Measurements from ENCODE around the gene GALP. TPM values are rescaled to one million over a fixed set of nuclear protein-coding genes. Genes with fewer than 3 reads are reported as not detected.
"Not testable (repeated sequence)": the region's sequence is repeated elsewhere in the genome, so short reads cannot be mapped to it uniquely, and the experiment has no call there.

Gene GALP
- not detected for total RNA-seq
- polyA plus RNA-seq = not detected
- long read RNA-seq, donor 1 = 0 reads
- long read RNA-seq, donor 2 = 0 reads
- long read RNA-seq, donor 3 = 0 reads

DNA sequence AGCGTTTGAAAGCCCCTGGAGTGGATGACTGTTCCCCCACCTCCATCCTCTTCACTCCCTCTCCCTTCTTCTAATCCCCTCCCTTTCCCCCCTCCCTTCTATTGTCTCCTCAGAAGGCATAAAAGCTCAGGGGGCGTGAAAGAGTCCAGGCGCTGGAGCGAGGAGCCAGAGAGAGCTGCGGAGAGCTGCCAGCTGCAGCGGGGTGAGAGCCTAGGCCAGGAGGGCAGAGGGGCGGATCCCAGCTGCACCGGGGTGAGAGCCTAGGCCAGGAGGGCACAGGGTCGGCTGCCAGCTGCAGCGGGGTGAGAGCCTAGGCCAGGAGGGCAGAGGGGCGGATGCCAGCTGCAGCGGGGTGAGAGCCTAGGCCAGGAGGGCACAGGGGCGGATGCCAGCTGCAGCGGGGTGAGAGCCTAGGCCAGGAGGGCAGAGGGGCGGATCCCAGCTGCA is at the start of gene GALP:
GALP (plus strand) TSS at position 148 of the 447 bp plus-strand sequence. CDS start 1,101 bp downstream, outside the sequence.
- intact Hi-C loops (cut with DNase I) = loop anchor here in 2 of 10 donors (10.0 kb wide), 2 partner anchors 169 to 179 kb away; no protein-coding TSS in a partner anchor
- H3K27me3 ChIP-seq = peaks cover 0 to 45% (median 29%) of the 10 kb centered on the region in 7 donors
- not testable (repeated sequence) for ATAC-seq

DNA sequence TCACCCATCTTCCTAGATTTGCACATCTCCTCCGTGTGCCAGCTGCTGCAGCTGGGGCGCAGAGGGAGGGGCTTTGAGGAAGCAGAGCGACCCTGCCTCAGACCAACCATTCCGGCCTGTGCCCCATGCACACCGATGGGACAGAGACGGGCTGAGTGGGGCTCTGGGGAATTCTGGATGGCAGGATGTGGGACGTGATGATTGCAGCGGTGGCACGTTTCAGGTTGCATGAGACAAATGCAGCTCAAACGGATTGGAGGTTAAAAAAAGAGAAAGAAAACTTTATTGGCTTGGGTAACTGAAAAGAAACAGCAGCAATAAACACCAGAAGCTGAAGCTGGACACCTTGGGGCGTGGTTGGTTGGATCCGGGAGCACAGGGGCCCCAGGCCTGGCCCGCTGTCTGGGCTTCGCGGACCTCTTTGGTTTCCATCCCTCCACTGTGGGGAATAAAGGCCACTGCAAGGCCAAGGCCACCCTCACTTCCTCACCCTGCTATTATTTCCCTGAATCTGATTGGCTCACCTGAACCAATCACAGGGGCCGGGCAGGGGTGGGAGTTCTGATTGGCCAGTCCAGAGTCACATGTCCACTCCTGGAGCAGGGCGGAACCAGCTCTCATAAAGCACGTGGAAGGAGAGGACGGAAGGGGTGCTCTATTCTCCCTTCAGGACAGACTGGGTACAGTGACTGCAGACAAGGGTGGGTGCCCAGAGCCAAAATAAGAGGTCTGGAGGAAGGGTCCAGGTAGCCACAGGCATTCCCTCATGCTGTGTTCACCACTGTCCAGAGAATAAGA is 48.6 kb upstream of the GALP start:
- Histone ChIP-seq H3K27me3 (no peaks in the 10 kb centered on the region), H3K27ac (no peak overlapping the region), H3K36me3 (no peaks in the 10 kb centered on the region), H3K9me3 (no peaks in the 10 kb centered on the region), H3K4me1 (peaks cover 0 to 6% (median 2%) of the 10 kb centered on the region in 9 donors), H3K4me3 (no peak overlapping the region)
- DNase-seq (no peak), ATAC-seq (no peak)
- 87 to 89% methylated on average over 19 of the region's 19 CpGs for WGBS, 2 donors
- intact Hi-C loops (cut with DNase I) = no loop called here
- TF ChIP-seq, protein P1, sequence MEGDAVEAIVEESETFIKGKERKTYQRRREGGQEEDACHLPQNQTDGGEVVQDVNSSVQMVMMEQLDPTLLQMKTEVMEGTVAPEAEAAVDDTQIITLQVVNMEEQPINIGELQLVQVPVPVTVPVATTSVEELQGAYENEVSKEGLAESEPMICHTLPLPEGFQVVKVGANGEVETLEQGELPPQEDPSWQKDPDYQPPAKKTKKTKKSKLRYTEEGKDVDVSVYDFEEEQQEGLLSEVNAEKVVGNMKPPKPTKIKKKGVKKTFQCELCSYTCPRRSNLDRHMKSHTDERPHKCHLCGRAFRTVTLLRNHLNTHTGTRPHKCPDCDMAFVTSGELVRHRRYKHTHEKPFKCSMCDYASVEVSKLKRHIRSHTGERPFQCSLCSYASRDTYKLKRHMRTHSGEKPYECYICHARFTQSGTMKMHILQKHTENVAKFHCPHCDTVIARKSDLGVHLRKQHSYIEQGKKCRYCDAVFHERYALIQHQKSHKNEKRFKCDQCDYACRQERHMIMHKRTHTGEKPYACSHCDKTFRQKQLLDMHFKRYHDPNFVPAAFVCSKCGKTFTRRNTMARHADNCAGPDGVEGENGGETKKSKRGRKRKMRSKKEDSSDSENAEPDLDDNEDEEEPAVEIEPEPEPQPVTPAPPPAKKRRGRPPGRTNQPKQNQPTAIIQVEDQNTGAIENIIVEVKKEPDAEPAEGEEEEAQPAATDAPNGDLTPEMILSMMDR (IDR thresholded peaks at IDR 0.05) = no peak

More for the DNA sequence above, at the start of gene GALP:
- H3K4me3 ChIP-seq, H3K9me3 ChIP-seq, DNase-seq, H3K4me1 ChIP-seq, H3K27ac ChIP-seq, H3K36me3 ChIP-seq: not testable (repeated sequence)
- WGBS, 2 donors = 46 to 47% methylated on average over 15 of the region's 15 CpGs

DNA sequence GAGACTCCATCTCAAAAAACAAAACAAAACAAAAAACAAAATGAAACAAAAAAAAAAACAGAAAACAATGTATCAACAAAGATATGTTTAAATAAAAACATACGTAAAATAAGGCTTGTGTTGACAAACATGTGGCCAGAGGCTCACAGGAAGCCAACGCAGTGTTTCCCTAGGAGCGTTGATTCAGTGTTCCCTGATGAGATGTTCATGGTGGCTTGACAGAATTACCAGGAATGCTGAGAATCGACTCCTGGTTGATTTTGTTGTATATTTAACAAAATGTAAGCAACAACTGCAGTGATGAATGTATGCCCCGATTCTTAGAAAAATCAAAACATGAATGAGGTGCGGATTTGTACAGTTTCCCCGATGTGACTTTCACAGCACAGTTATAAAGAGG is 45.8 kb upstream of the GALP start:
- Histone ChIP-seq H3K4me1 (peaks cover 0 to 17% (median 7%) of the 10 kb centered on the region in 9 donors), H3K27me3 (no peaks in the 10 kb centered on the region), H3K36me3 (no peaks in the 10 kb centered on the region), H3K27ac (no peak overlapping the region), H3K9me3 (no peaks in the 10 kb centered on the region), H3K4me3 (no peak overlapping the region)
- DNase-seq (no peak), ATAC-seq (no peak)
- WGBS, 2 donors = 84 to 88% methylated on average over 7 of the region's 7 CpGs
- TF ChIP-seq, protein P1 (IDR thresholded peaks at IDR 0.05) = no peak
- intact Hi-C loops (cut with DNase I) = no loop called here

DNA sequence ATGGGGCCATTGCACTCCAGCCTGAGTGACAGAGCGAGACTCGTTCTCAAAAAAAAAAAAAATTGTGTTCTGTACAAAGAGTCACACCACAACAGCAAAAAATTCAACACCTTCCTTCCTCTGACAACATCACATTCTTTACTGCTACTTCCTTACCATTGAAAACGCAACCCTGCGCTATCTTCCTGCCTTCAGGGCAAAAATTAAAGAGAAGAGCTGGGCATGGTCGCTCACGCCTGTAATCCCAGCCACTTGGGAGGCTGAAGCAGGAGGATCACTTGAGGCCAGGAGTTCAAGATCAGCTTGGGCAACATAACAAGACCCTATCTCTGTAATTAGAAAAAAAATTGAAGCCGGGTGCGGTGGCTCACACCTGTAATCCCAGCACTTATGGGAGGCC is 44.2 kb upstream of the GALP start:
- TF ChIP-seq, protein P1 (IDR thresholded peaks at IDR 0.05) = no peak
- no peaks in the 10 kb centered on the region for H3K36me3 ChIP-seq

More for the DNA sequence above, 44.2 kb upstream of the GALP start:
- peak overlapping the region in 3 of 10 donors; percentile 46 to 68 (median 65) for H3K27ac ChIP-seq
- ATAC-seq = no peak
- H3K4me3 ChIP-seq = no peak overlapping the region
- no peak for DNase-seq
- intact Hi-C loops (cut with DNase I) = no loop called here
- no peaks in the 10 kb centered on the region for H3K27me3 ChIP-seq
- H3K9me3 ChIP-seq = no peaks in the 10 kb centered on the region
- peaks cover 0 to 17% (median 7%) of the 10 kb centered on the region in 9 donors for H3K4me1 ChIP-seq
- WGBS, 2 donors = 81 to 90% methylated on average over 8 of the region's 8 CpGs

Measured in heart right ventricle (tissue), 16 donors.